ENCODE data around the gene INPP4A. TPM values are rescaled to one million over a fixed set of nuclear protein-coding genes. Genes with fewer than 3 reads are reported as not detected.

INPP4A gene
- polyA plus RNA-seq, 1 donor from 2014 or later, result 51.4 TPM

DNA sequence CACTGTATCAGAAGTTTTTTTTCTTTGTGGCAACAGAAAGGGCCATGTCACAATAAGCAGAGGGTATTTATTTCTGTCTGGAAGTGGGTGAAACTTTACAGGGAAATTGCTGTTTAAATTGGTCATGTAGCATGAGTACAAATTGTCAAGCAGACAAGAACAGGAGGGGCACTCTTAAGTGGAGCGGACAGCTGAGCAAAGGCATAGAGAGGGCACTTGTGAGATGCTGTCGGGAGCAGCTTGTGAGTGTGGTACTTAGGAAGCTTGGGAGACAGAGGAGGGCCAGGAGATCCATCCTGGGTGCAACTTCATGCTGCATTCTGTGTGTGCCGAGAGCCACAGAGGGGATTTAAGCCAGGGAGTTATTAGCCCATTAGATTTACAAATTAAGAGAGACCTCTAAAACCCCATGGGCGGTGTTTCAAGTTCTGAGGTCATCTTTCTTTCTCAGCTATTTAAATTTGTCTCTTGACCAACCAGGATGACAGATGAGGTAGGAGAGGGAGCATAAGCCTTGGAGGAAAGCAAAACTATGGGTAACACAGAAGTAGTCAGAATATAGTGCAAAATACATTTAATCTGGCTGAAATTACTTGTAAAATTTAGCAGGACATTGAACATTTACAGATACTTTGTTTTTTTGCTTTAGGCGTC lies 30.4 kb downstream of the INPP4A start:
- H3K9me3 ChIP-seq (ENCODE audit: low read length), result no peaks in the 10 kb centered on the region
- no peak overlapping the region for H3K4me3 ChIP-seq (ENCODE audit: low read length)
- no peak overlapping the region for H2AFZ ChIP-seq (ENCODE audit: low read depth, low read length)
- no peak overlapping the region for H3K4me2 ChIP-seq (ENCODE audit: low read length)
- no peaks in the 10 kb centered on the region for H3F3A ChIP-seq (ENCODE audit: insufficient read depth, low read length, poor library complexity, severe bottlenecking)
- H3K27ac ChIP-seq (ENCODE audit: low read length), result no peak overlapping the region
- TF ChIP-seq RAD21 (conservative IDR thresholded peaks at IDR 0.05) (no peak), POLR2AphosphoS5 (IDR thresholded peaks at IDR 0.05) (no peak), EP300 (conservative IDR thresholded peaks at IDR 0.05; ENCODE audit: poor library complexity, severe bottlenecking) (no peak), EZH2 (IDR thresholded peaks at IDR 0.05; ENCODE audit: borderline replicate concordance, insufficient read depth, low read length, poor library complexity, severe bottlenecking) (no peak), TAF1 (IDR thresholded peaks at IDR 0.05; ENCODE audit: low read depth) (no peak), SMC3 (conservative IDR thresholded peaks at IDR 0.05; ENCODE audit: poor library complexity) (no peak), MXI1 (conservative IDR thresholded peaks at IDR 0.05; ENCODE audit: poor library complexity, severe bottlenecking) (no peak)
- TF ChIP-seq, protein P1, sequence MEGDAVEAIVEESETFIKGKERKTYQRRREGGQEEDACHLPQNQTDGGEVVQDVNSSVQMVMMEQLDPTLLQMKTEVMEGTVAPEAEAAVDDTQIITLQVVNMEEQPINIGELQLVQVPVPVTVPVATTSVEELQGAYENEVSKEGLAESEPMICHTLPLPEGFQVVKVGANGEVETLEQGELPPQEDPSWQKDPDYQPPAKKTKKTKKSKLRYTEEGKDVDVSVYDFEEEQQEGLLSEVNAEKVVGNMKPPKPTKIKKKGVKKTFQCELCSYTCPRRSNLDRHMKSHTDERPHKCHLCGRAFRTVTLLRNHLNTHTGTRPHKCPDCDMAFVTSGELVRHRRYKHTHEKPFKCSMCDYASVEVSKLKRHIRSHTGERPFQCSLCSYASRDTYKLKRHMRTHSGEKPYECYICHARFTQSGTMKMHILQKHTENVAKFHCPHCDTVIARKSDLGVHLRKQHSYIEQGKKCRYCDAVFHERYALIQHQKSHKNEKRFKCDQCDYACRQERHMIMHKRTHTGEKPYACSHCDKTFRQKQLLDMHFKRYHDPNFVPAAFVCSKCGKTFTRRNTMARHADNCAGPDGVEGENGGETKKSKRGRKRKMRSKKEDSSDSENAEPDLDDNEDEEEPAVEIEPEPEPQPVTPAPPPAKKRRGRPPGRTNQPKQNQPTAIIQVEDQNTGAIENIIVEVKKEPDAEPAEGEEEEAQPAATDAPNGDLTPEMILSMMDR (IDR thresholded peaks at IDR 0.05; ENCODE audit: poor library complexity, severe bottlenecking), result no peak
- TF ChIP-seq, protein P2, sequence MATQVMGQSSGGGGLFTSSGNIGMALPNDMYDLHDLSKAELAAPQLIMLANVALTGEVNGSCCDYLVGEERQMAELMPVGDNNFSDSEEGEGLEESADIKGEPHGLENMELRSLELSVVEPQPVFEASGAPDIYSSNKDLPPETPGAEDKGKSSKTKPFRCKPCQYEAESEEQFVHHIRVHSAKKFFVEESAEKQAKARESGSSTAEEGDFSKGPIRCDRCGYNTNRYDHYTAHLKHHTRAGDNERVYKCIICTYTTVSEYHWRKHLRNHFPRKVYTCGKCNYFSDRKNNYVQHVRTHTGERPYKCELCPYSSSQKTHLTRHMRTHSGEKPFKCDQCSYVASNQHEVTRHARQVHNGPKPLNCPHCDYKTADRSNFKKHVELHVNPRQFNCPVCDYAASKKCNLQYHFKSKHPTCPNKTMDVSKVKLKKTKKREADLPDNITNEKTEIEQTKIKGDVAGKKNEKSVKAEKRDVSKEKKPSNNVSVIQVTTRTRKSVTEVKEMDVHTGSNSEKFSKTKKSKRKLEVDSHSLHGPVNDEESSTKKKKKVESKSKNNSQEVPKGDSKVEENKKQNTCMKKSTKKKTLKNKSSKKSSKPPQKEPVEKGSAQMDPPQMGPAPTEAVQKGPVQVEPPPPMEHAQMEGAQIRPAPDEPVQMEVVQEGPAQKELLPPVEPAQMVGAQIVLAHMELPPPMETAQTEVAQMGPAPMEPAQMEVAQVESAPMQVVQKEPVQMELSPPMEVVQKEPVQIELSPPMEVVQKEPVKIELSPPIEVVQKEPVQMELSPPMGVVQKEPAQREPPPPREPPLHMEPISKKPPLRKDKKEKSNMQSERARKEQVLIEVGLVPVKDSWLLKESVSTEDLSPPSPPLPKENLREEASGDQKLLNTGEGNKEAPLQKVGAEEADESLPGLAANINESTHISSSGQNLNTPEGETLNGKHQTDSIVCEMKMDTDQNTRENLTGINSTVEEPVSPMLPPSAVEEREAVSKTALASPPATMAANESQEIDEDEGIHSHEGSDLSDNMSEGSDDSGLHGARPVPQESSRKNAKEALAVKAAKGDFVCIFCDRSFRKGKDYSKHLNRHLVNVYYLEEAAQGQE (IDR thresholded peaks at IDR 0.05; ENCODE audit: borderline replicate concordance), result no peak
- H3K9me2 ChIP-seq (ENCODE audit: insufficient read depth, low read length), result no peaks in the 10 kb centered on the region
- no peaks in the 10 kb centered on the region for H3K36me3 ChIP-seq (ENCODE audit: insufficient read depth, low read length)
- no peaks in the 10 kb centered on the region for H3K27me3 ChIP-seq (ENCODE audit: insufficient read depth, low read depth, low read length)
- peaks cover 14% of the 10 kb centered on the region for H3K79me2 ChIP-seq (replicated peaks; ENCODE audit: insufficient read depth, low read length)
- H3K9ac ChIP-seq (ENCODE audit: low read length), result no peak overlapping the region
- H4K20me1 ChIP-seq (ENCODE audit: insufficient read depth), result no peaks in the 10 kb centered on the region

DNA sequence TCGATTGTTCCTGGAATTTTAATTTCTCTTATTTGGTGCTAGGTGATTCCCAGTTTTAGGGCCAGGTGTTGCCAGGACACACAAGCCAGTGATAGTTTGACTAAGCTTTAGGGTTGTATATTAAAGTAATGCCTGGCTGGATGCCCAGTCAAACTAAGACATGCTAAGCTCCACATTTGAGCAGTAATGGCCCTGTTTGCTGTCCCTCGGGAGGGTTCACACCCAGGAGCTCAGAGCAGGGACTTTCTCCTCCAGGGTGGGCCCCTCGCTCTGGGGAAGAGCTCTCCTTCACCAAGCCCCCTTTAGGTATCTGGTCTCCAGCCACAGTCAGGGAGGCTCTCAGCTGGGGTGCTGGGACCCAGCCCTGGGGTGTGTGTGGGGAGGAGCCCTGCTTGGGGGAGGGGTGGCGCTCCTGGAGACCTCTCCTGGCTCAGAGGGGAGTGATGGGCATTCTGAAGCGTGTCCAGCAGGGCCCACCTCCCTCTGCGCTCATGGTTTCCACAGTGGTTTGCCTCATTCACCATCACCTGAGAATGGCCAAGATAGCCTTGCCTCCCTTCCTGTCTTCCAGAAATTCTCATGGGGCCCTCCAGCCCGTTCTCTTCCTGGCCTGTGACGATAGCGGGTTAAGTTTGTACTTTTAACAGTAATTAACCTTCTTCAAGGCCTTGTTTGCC lies 31.7 kb downstream of the INPP4A start:
- Histone ChIP-seq H3K79me2 (replicated peaks; ENCODE audit: insufficient read depth, low read length) (peaks cover 16% of the 10 kb centered on the region), H3F3A (ENCODE audit: insufficient read depth, low read length, poor library complexity, severe bottlenecking) (no peaks in the 10 kb centered on the region), H3K9ac (ENCODE audit: low read length) (no peak overlapping the region), H3K9me2 (ENCODE audit: insufficient read depth, low read length) (no peaks in the 10 kb centered on the region), H3K36me3 (ENCODE audit: insufficient read depth, low read length) (no peaks in the 10 kb centered on the region), H4K20me1 (ENCODE audit: insufficient read depth) (no peaks in the 10 kb centered on the region), H3K4me2 (ENCODE audit: low read length) (no peak overlapping the region), H3K27me3 (ENCODE audit: insufficient read depth, low read depth, low read length) (no peaks in the 10 kb centered on the region), H3K4me3 (ENCODE audit: low read length) (no peak overlapping the region), H2AFZ (ENCODE audit: low read depth, low read length) (no peak overlapping the region), H3K27ac (ENCODE audit: low read length) (no peak overlapping the region), H3K9me3 (ENCODE audit: low read length) (no peaks in the 10 kb centered on the region)
- TF ChIP-seq RAD21 (conservative IDR thresholded peaks at IDR 0.05), result no peak
- no peak for TF ChIP-seq SMC3 (conservative IDR thresholded peaks at IDR 0.05; ENCODE audit: poor library complexity)
- no peak for TF ChIP-seq EP300 (conservative IDR thresholded peaks at IDR 0.05; ENCODE audit: poor library complexity, severe bottlenecking)
- TF ChIP-seq EZH2 (IDR thresholded peaks at IDR 0.05; ENCODE audit: borderline replicate concordance, insufficient read depth, low read length, poor library complexity, severe bottlenecking), result no peak
- TF ChIP-seq, protein P2 (IDR thresholded peaks at IDR 0.05; ENCODE audit: borderline replicate concordance), result no peak
- no peak for TF ChIP-seq MXI1 (conservative IDR thresholded peaks at IDR 0.05; ENCODE audit: poor library complexity, severe bottlenecking)
- TF ChIP-seq, protein P1 (IDR thresholded peaks at IDR 0.05; ENCODE audit: poor library complexity, severe bottlenecking), result no peak
- no peak for TF ChIP-seq POLR2AphosphoS5 (IDR thresholded peaks at IDR 0.05)
- no peak for TF ChIP-seq TAF1 (IDR thresholded peaks at IDR 0.05; ENCODE audit: low read depth)
